ENCODE measurements around the gene MACROD2. TPM values are rescaled to one million over a fixed set of nuclear protein-coding genes. Genes with fewer than 3 reads are reported as not detected.

MACROD2 gene
- total RNA-seq, 1 experiment from 2014 or later: 3.7 TPM

DNA sequence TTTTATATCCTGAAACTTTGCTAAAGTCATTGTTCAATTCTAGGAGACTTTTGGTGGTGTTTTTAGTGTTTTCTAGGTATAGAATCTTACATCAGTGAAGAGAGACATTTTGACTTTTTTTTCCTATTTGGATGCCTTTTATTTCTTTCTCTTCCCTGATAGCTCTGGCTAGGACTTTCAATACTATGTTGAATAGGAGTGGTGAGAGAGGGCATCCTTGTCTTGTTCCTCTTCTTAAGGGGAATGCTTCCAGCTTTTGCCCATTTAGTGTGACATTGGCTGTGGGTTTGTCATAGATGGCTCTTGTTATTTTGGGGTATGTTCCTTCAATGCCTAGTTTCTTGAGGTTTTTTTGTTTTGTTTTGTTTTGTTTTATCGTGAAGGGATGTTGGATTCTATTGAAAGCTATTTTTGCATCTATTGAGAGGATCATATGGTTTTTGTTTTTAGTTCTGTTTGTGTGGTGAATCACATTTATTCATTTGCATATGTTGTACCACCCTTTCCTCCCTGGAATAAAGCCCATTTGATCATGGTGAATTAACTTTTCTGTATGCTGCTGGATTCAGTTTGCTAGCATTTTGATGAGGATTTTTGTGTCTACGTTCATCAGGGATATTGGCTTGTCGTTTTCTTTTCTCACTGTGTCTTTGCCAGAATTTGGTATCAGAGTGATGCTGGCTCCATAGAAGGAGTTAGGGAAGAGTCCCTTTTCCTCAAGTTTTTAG lies 882.1 kb downstream of the MACROD2 start:
- H2AFZ ChIP-seq (ENCODE audit: low read depth, low read length, poor library complexity, severe bottlenecking): no peak overlapping the region
- no peaks in the 10 kb centered on the region for H4K20me1 ChIP-seq (ENCODE audit: insufficient read depth)
- no peaks in the 10 kb centered on the region for H3K79me2 ChIP-seq (ENCODE audit: insufficient read depth, low read length)
- H3K4me2 ChIP-seq (ENCODE audit: low read length): no peak overlapping the region
- no peak for TF ChIP-seq TCF7L2 (IDR thresholded peaks at IDR 0.05; ENCODE audit: borderline replicate concordance, extremely low read depth, insufficient read depth, insufficient read length)
- TF ChIP-seq FOSL1 (IDR thresholded peaks at IDR 0.05; ENCODE audit: low read depth): no peak
- no peak for TF ChIP-seq SP1 (IDR thresholded peaks at IDR 0.05; ENCODE audit: low read depth)
- H3K4me3 ChIP-seq (replicated peaks in 1 of 2; ENCODE audit: low read depth in 1 of 2, low read length in 2 of 2): no peak overlapping the region
- ChIA-PET CTCF (no interaction called here), RAD21 (ENCODE audit: low non-redundant PET in 1 of 2, low total read pairs in 2 of 2, uncharacterized antibody in 2 of 2, unreplicated experiment in 2 of 2) (no interaction called here), POLR2A (no interaction called here)
- H3K9me3 ChIP-seq (ENCODE audit: control insufficient read depth in 1 of 2, insufficient read depth in 1 of 2, low read depth in 1 of 2, low read length in 2 of 2): no peaks in the 10 kb centered on the region
- no peaks in the 10 kb centered on the region for H3K9me2 ChIP-seq (ENCODE audit: insufficient read depth)
- intact Hi-C loops (cut with micrococcal nuclease): no loop called here
- peaks cover 10 to 24% of the 10 kb centered on the region in 2 experiments; a peak in 3 of 4 replicates for H3K4me1 ChIP-seq (ENCODE audit: control insufficient read depth in 1 of 2, insufficient read depth in 2 of 2, low read length in 2 of 2)
- no peaks in the 10 kb centered on the region for H3K36me3 ChIP-seq (ENCODE audit: control insufficient read depth in 1 of 2, insufficient read depth in 2 of 2, low read length in 2 of 2)
- BruUV-seq (replicated peaks): no TSS peak
- H3K27ac ChIP-seq (ENCODE audit: low read depth, low read length): no peak overlapping the region
- H3K9ac ChIP-seq (ENCODE audit: low read length): no peak overlapping the region
- H3K27me3 ChIP-seq (ENCODE audit: insufficient read depth, low read length): no peaks in the 10 kb centered on the region
- ATAC-seq (no peak), DNase-seq (ENCODE audit: low read depth, low spot score) (no peak)

GRCh38 chr20:14878676-14879019 lies 883.3 kb downstream of the MACROD2 start:
- POLR2A ChIA-PET: no interaction called here
- peak overlapping the region; percentile 46 for H3K4me2 ChIP-seq (ENCODE audit: low read length)

More at GRCh38 chr20:14878676-14879019, 883.3 kb downstream of the MACROD2 start:
- ATAC-seq (no peak; the same call in 1 of the 2 replicates), DNase-seq (ENCODE audit: low read depth, low spot score) (no peak)
- CTCF ChIA-PET: no interaction called here
- BruUV-seq (replicated peaks): no TSS peak
- no peaks in the 10 kb centered on the region for H4K20me1 ChIP-seq (ENCODE audit: insufficient read depth)
- intact Hi-C loops (cut with micrococcal nuclease): no loop called here
- H3K4me1 ChIP-seq (ENCODE audit: control insufficient read depth in 1 of 2, insufficient read depth in 2 of 2, low read length in 2 of 2): peaks cover 10 to 24% of the 10 kb centered on the region in 2 experiments; a peak in 3 of 4 replicates
- no peaks in the 10 kb centered on the region for H3K27me3 ChIP-seq (ENCODE audit: insufficient read depth, low read length)
- H3K36me3 ChIP-seq (ENCODE audit: control insufficient read depth in 1 of 2, insufficient read depth in 2 of 2, low read length in 2 of 2): no peaks in the 10 kb centered on the region
- H3K4me3 ChIP-seq (replicated peaks in 1 of 2; ENCODE audit: low read depth in 1 of 2, low read length in 2 of 2): no peak overlapping the region
- H3K9me2 ChIP-seq (ENCODE audit: insufficient read depth): no peaks in the 10 kb centered on the region
- no peaks in the 10 kb centered on the region for H3K9me3 ChIP-seq (ENCODE audit: control insufficient read depth in 1 of 2, insufficient read depth in 1 of 2, low read depth in 1 of 2, low read length in 2 of 2)
- no peak overlapping the region for H2AFZ ChIP-seq (ENCODE audit: low read depth, low read length, poor library complexity, severe bottlenecking)
- no peak overlapping the region for H3K9ac ChIP-seq (ENCODE audit: low read length)
- H3K79me2 ChIP-seq (ENCODE audit: insufficient read depth, low read length): no peaks in the 10 kb centered on the region
- TF ChIP-seq ELF1 (IDR thresholded peaks at IDR 0.05; ENCODE audit: borderline replicate concordance, low read depth): no peak
- peak; percentile 36 for TF ChIP-seq SP1 (IDR thresholded peaks at IDR 0.05; ENCODE audit: low read depth)
- TF ChIP-seq SRF (IDR thresholded peaks at IDR 0.05; ENCODE audit: low read depth): no peak
- TF ChIP-seq, protein P1, sequence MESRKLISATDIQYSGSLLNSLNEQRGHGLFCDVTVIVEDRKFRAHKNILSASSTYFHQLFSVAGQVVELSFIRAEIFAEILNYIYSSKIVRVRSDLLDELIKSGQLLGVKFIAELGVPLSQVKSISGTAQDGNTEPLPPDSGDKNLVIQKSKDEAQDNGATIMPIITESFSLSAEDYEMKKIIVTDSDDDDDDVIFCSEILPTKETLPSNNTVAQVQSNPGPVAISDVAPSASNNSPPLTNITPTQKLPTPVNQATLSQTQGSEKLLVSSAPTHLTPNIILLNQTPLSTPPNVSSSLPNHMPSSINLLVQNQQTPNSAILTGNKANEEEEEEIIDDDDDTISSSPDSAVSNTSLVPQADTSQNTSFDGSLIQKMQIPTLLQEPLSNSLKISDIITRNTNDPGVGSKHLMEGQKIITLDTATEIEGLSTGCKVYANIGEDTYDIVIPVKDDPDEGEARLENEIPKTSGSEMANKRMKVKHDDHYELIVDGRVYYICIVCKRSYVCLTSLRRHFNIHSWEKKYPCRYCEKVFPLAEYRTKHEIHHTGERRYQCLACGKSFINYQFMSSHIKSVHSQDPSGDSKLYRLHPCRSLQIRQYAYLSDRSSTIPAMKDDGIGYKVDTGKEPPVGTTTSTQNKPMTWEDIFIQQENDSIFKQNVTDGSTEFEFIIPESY (IDR thresholded peaks at IDR 0.05; ENCODE audit: extremely low read depth, insufficient replicate concordance, low read length): no peak
- RAD21 ChIA-PET (ENCODE audit: low non-redundant PET in 1 of 2, low total read pairs in 2 of 2, uncharacterized antibody in 2 of 2, unreplicated experiment in 2 of 2): no interaction called here
- H3K27ac ChIP-seq (ENCODE audit: low read depth, low read length): peak overlapping the region; percentile 31; the same call in 1 of the 2 replicates

Data from HCT116 (cell line).